RWPE1 (cell line): ENCODE results near the gene CPN2.

Experiments
- CTCF ChIA-PET: fragments of 350-600 bp; sonication (Branson Sonifier 250); formaldehyde crosslinking; extraction: SDS; loops from one replicate; lab custom pipeline; 2021; lab: Yijun Ruan, JAX
- POLR2A ChIA-PET: fragments of 400-600 bp; formaldehyde crosslinking; extraction: SDS; loops from one replicate; lab custom pipeline; 2020; ENCODE audit warnings: antibody characterized with exemption; ENCODE audit not compliant: low non-redundant PET; lab: Yijun Ruan, JAX
- DNase-seq: peaks from one replicate; pipeline ENCODE4 v3.0.0; 2012; ENCODE audit warnings: low spot score
- H3K27ac ChIP-seq: fragments of 450-650 bp; 2 replicates; pipeline ENCODE4 v1.5.1; 2017
- TF ChIP-seq, protein P1 (sequence below): fragments of 450-650 bp; conservative IDR thresholded peaks from 2 replicates; pipeline ENCODE4 v1.5.1; 2017; ENCODE audit warnings: low read depth, mild to moderate bottlenecking

Gene CPN2

DNA sequence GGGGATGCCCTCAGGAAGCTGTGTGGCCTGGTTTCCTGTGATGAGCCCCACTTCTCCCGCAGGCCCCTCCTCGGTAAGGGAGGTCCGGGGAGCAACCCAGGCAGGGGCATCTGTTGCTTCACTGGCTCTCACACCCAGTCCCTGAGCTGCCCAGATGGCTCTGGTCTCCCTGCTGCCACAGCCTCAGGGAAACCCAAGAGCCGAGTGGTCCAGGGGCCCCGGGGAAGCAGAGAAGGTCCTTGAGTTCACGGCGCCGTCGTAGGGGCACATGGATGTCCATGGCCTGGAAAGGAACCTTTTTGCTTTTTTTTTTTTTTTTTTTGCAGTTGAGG, 31.7 kb upstream of the CPN2 start:
- TF ChIP-seq, protein P1, sequence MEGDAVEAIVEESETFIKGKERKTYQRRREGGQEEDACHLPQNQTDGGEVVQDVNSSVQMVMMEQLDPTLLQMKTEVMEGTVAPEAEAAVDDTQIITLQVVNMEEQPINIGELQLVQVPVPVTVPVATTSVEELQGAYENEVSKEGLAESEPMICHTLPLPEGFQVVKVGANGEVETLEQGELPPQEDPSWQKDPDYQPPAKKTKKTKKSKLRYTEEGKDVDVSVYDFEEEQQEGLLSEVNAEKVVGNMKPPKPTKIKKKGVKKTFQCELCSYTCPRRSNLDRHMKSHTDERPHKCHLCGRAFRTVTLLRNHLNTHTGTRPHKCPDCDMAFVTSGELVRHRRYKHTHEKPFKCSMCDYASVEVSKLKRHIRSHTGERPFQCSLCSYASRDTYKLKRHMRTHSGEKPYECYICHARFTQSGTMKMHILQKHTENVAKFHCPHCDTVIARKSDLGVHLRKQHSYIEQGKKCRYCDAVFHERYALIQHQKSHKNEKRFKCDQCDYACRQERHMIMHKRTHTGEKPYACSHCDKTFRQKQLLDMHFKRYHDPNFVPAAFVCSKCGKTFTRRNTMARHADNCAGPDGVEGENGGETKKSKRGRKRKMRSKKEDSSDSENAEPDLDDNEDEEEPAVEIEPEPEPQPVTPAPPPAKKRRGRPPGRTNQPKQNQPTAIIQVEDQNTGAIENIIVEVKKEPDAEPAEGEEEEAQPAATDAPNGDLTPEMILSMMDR = no peak
- no peak for DNase-seq
- ChIA-PET CTCF (no interaction called here), POLR2A (no interaction called here)
- H3K27ac ChIP-seq = no peak overlapping the region

DNA sequence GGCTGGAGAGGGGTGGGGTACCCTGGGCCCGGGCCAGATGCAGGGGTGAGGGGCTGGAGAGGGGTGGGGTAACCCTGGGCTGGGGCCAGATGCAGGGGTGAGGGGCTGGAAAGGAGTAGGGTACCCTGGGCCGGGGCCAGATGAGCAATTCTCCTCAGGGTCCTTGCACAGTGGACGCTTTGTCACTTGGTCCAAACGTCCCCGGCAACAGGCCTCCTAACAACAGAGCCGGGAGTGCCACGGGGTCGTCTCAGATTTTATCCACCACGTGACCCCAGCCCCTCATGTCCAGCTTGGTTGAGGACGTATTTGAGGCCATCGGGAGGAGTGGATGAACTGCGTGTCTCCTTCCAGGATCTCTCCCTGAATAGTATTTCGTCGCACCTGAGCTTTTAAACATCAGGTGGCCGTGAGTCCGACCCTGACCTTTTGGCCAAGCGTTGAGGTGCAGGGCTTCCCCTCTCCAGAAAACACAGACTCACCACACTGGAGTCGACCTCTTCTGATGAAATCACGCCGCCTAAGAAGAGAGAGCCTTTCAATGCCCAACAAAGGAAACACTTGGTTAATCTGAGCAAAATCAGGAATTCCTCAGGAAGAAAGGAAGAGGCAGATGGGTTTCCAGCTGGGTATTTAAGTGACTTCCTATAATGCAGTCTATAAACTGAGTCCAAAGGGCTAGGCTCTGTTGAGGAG, 31.2 kb upstream of the CPN2 start:
- TF ChIP-seq, protein P1 = no peak
- ChIA-PET CTCF (no interaction called here), POLR2A (no interaction called here)
- no peak for DNase-seq
- H3K27ac ChIP-seq = no peak overlapping the region

DNA sequence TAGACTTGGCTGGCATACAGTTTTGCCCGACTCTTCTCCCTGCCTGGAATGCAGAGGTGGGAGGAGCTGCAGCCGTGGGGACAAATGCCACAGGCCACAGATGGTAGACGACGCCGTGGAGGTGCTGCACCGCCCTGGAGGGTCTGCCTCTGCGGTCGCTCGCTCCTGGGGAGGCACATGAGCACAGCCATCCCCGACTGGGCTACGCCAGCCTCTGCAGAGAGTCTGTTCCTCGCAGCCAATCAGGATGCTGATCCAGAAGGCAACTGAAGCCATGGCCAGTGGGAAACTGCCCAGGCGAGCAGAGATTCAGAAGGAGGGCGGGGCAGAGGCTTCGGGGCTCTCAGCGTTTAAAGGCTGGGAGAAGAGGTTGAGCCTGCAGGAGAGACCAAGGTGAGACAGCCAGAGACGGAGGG, 30.3 kb upstream of the CPN2 start:
- no peak for DNase-seq
- TF ChIP-seq, protein P1 = no peak
- no peak overlapping the region for H3K27ac ChIP-seq
- ChIA-PET CTCF (interaction anchor here (0.6 kb wide), 1 partner anchor 36 kb away, joined by 3 read pairs; no protein-coding TSS in a partner anchor), POLR2A (no interaction called here)

DNA sequence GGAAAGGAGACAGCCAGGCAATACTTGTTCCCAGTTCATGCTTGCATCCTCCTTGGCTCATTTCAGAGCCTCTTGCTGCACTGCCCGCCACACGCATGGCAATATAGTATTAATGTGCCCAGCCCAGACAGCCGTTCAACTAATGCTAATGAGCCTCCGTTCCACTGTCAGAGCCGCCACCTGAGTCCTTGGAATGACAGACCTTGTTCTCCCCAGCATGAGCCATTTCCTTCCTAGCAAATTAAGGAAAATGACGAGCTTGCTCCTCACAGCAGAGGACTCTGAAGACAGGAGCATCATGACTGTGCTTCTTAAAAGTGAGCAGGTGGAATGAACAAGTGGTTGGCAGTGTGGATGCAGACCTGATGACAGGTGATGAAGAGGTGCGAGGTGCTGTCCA, 29.2 kb upstream of the CPN2 start:
- TF ChIP-seq, protein P1 = no peak
- DNase-seq = no peak
- H3K27ac ChIP-seq = no peak overlapping the region
- CTCF ChIA-PET = no interaction called here
- POLR2A ChIA-PET = no interaction called here

DNA sequence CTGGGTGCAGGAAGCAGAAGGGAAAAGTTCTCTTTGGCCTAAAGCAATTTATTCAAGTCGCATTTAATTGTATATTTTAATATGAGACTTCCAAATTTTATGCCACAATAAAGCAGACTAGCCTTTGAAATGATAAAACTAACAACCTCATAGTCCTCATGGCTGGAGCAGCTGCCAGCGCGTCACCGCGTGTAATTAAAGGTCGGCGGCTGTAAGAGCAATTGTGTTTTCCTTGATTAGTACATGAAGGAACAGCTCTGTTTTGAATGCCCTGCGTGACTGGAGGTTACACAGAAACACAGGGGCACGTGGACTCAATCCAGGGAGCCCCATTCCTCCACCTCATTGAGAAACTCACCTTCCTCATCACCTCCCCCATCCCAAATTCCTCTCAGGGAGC, 28.5 kb upstream of the CPN2 start:
- ChIA-PET POLR2A (no interaction called here), CTCF (interaction anchor here (1.1 kb wide), 1 partner anchor 35 kb away, joined by 3 read pairs; no protein-coding TSS in a partner anchor)

DNA sequence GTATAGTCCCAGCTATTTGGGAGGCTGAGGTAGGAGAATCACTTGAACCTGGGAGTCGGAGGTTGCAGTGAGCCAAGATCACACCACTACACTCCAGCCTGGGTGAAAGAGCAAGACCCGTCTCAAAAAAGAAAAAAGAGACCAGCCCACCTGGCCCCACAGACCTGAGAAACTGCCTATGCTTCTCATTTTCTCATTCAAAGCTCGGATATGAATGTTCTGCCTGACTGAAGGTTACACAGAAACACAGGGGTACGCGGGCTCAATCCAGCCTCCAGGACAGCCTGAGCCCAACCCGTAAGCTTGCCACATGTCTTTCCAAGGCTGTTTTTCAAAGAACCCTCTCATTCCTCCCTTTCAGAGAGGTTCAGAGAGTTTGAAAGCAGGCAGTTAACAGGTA, 28.1 kb upstream of the CPN2 start:
- H3K27ac ChIP-seq = no peak overlapping the region
- ChIA-PET POLR2A (no interaction called here), CTCF (interaction anchor here (1.1 kb wide), 1 partner anchor 35 kb away, joined by 3 read pairs; no protein-coding TSS in a partner anchor)

More for the DNA sequence above, 28.5 kb upstream of the CPN2 start:
- DNase-seq = no peak
- TF ChIP-seq, protein P1 = no peak
- H3K27ac ChIP-seq = no peak overlapping the region

More for the DNA sequence above, 28.1 kb upstream of the CPN2 start:
- TF ChIP-seq, protein P1 = no peak
- no peak for DNase-seq
